Measurements from ENCODE around the gene PRKG1. TPM values are rescaled to one million over a fixed set of nuclear protein-coding genes. Genes with fewer than 3 reads are reported as not detected.
A peak's percentile ranks its signal among the peaks of the same experiment; 100 is the strongest.

Gene PRKG1
- polyA plus RNA-seq, 1 donor: 12.0 TPM

- no peaks in the 10 kb centered on the region for H3K9me3 ChIP-seq (ENCODE audit: control insufficient read depth, low read depth, low read length)
- no peak overlapping the region for H3K4me3 ChIP-seq (ENCODE audit: low read length)
- no peaks in the 10 kb centered on the region for H3K36me3 ChIP-seq (ENCODE audit: control insufficient read depth, insufficient read depth, low read length)
- no peak for DNase-seq
- WGBS (ENCODE audit: insufficient coverage, low lambda C conversion rate): 100% methylated on average over 1 of the region's 1 CpG
- H3K27ac ChIP-seq (ENCODE audit: low read length): no peak overlapping the region
- H3K4me1 ChIP-seq (ENCODE audit: control insufficient read depth, insufficient read depth, low read length): no peaks in the 10 kb centered on the region
- no peaks in the 10 kb centered on the region for H3K27me3 ChIP-seq (ENCODE audit: control insufficient read depth, insufficient read depth, low read length)
Observed at GRCh38 chr10:51421853-51422252, 347.6 kb downstream of the PRKG1 start.

- 20% methylated on average over 1 of the region's 6 CpGs for WGBS (ENCODE audit: insufficient coverage, low lambda C conversion rate)
- Histone ChIP-seq H3K9me3 (ENCODE audit: control insufficient read depth, low read depth, low read length) (no peaks in the 10 kb centered on the region), H3K4me3 (ENCODE audit: low read length) (no peak overlapping the region), H3K27ac (ENCODE audit: low read length) (no peak overlapping the region), H3K36me3 (ENCODE audit: control insufficient read depth, insufficient read depth, low read length) (no peaks in the 10 kb centered on the region), H3K4me1 (ENCODE audit: control insufficient read depth, insufficient read depth, low read length) (no peaks in the 10 kb centered on the region), H3K27me3 (ENCODE audit: control insufficient read depth, insufficient read depth, low read length) (no peaks in the 10 kb centered on the region)
- peak; percentile 42 to 53 for DNase-seq
Observed at GRCh38 chr10:51422311-51423120, 348.2 kb downstream of the PRKG1 start.

GRCh38 chr10:51423121-51423452 lies 348.8 kb downstream of the PRKG1 start:
- H3K36me3 ChIP-seq (ENCODE audit: control insufficient read depth, insufficient read depth, low read length): no peaks in the 10 kb centered on the region
- no peak overlapping the region for H3K4me3 ChIP-seq (ENCODE audit: low read length)
- WGBS (ENCODE audit: insufficient coverage, low lambda C conversion rate): 62% methylated on average over 3 of the region's 4 CpGs
- H3K27ac ChIP-seq (ENCODE audit: low read length): no peak overlapping the region
- no peaks in the 10 kb centered on the region for H3K27me3 ChIP-seq (ENCODE audit: control insufficient read depth, insufficient read depth, low read length)
- no peak for DNase-seq
- H3K9me3 ChIP-seq (ENCODE audit: control insufficient read depth, low read depth, low read length): no peaks in the 10 kb centered on the region
- H3K4me1 ChIP-seq (ENCODE audit: control insufficient read depth, insufficient read depth, low read length): no peaks in the 10 kb centered on the region

GRCh38 chr10:51425431-51425830 lies 351.1 kb downstream of the PRKG1 start:
- no peaks in the 10 kb centered on the region for H3K4me1 ChIP-seq (ENCODE audit: control insufficient read depth, insufficient read depth, low read length)
- no peaks in the 10 kb centered on the region for H3K36me3 ChIP-seq (ENCODE audit: control insufficient read depth, insufficient read depth, low read length)
- H3K9me3 ChIP-seq (ENCODE audit: control insufficient read depth, low read depth, low read length): no peaks in the 10 kb centered on the region
- H3K27ac ChIP-seq (ENCODE audit: low read length): no peak overlapping the region
- no peak overlapping the region for H3K4me3 ChIP-seq (ENCODE audit: low read length)
- H3K27me3 ChIP-seq (ENCODE audit: control insufficient read depth, insufficient read depth, low read length): no peaks in the 10 kb centered on the region
- DNase-seq: no peak
- WGBS (ENCODE audit: insufficient coverage, low lambda C conversion rate): no CpG with 5 or more reads among the region's 3 CpGs

- Histone ChIP-seq H3K4me3 (ENCODE audit: low read length) (no peak overlapping the region), H3K27ac (ENCODE audit: low read length) (no peak overlapping the region), H3K4me1 (ENCODE audit: control insufficient read depth, insufficient read depth, low read length) (no peaks in the 10 kb centered on the region), H3K27me3 (ENCODE audit: control insufficient read depth, insufficient read depth, low read length) (no peaks in the 10 kb centered on the region), H3K9me3 (ENCODE audit: control insufficient read depth, low read depth, low read length) (no peaks in the 10 kb centered on the region), H3K36me3 (ENCODE audit: control insufficient read depth, insufficient read depth, low read length) (no peaks in the 10 kb centered on the region)
- no peak for DNase-seq
- 100% methylated on average over 1 of the region's 2 CpGs for WGBS (ENCODE audit: insufficient coverage, low lambda C conversion rate)
Observed at GRCh38 chr10:51427758-51428157, 353.5 kb downstream of the PRKG1 start.

- no peaks in the 10 kb centered on the region for H3K36me3 ChIP-seq (ENCODE audit: control insufficient read depth, insufficient read depth, low read length)
- H3K27me3 ChIP-seq (ENCODE audit: control insufficient read depth, insufficient read depth, low read length): no peaks in the 10 kb centered on the region
- WGBS (ENCODE audit: insufficient coverage, low lambda C conversion rate): 100% methylated on average over 1 of the region's 1 CpG
- no peak overlapping the region for H3K27ac ChIP-seq (ENCODE audit: low read length)
- H3K9me3 ChIP-seq (ENCODE audit: control insufficient read depth, low read depth, low read length): no peaks in the 10 kb centered on the region
- no peaks in the 10 kb centered on the region for H3K4me1 ChIP-seq (ENCODE audit: control insufficient read depth, insufficient read depth, low read length)
- H3K4me3 ChIP-seq (ENCODE audit: low read length): no peak overlapping the region
- DNase-seq: no peak
Observed at GRCh38 chr10:51430506-51430905, 356.2 kb downstream of the PRKG1 start.

DNA sequence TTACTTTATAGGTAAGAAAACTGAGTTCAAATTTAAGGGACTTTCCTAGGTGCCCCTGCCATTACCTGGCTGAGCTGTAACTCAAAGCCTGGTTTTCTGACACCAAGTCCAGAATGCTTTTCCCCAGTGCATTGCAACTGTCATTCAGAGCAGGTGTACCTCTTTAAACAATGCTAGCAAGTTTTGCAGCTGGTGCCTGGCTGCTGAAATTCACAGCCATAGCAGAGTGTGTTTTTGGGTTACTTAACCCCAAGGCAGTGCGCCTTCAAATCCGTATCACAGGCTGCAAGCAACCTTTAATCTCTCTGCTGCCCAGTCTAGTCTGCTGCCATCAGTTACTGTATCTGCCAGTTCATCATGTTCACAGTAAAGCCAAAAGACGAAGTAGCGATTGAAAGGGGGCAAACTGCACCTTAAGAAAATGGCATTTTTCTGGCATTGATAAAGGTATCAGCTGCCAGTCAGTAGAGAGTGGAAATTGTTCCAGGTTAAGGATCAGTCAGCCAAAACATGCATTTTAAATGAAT lies 359.7 kb downstream of the PRKG1 start:
- no CpG with 5 or more reads among the region's 4 CpGs for WGBS (ENCODE audit: insufficient coverage, low lambda C conversion rate)
- no peaks in the 10 kb centered on the region for H3K9me3 ChIP-seq (ENCODE audit: control insufficient read depth, low read depth, low read length)
- H3K27ac ChIP-seq (ENCODE audit: low read length): no peak overlapping the region
- H3K4me3 ChIP-seq (ENCODE audit: low read length): no peak overlapping the region
- H3K36me3 ChIP-seq (ENCODE audit: control insufficient read depth, insufficient read depth, low read length): no peaks in the 10 kb centered on the region
- no peak for DNase-seq
- no peaks in the 10 kb centered on the region for H3K4me1 ChIP-seq (ENCODE audit: control insufficient read depth, insufficient read depth, low read length)
- H3K27me3 ChIP-seq (ENCODE audit: control insufficient read depth, insufficient read depth, low read length): no peaks in the 10 kb centered on the region

DNA sequence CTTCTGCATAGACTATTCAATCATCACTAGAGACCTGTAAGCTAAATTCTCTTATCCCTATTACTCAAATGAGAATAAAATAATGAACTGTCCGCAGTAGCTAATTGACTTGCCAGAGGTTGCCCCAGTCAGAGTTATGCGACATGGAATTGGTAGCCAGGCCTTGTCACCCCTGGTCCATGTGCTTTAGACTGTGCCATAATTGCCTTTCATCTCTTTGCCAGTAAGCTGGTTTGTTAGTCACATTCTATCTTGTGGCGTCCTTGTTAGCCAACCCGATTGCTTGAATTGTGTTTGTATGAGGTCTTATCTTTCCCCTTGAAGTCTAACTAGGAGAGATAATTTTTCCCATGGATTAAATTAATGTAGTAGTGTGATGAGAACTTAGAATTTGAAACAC lies 362.5 kb downstream of the PRKG1 start:
- no peaks in the 10 kb centered on the region for H3K36me3 ChIP-seq (ENCODE audit: control insufficient read depth, insufficient read depth, low read length)
- no peaks in the 10 kb centered on the region for H3K27me3 ChIP-seq (ENCODE audit: control insufficient read depth, insufficient read depth, low read length)
- no peak overlapping the region for H3K4me3 ChIP-seq (ENCODE audit: low read length)
- DNase-seq: no peak
- 80% methylated on average over 1 of the region's 4 CpGs for WGBS (ENCODE audit: insufficient coverage, low lambda C conversion rate)
- H3K4me1 ChIP-seq (ENCODE audit: control insufficient read depth, insufficient read depth, low read length): no peaks in the 10 kb centered on the region
- no peaks in the 10 kb centered on the region for H3K9me3 ChIP-seq (ENCODE audit: control insufficient read depth, low read depth, low read length)
- H3K27ac ChIP-seq (ENCODE audit: low read length): no peak overlapping the region

GRCh38 chr10:51439645-51440044 lies 365.4 kb downstream of the PRKG1 start:
- WGBS (ENCODE audit: insufficient coverage, low lambda C conversion rate): 83% methylated on average over 1 of the region's 1 CpG
- no peak for DNase-seq
- no peak overlapping the region for H3K4me3 ChIP-seq (ENCODE audit: low read length)
- H3K27me3 ChIP-seq (ENCODE audit: control insufficient read depth, insufficient read depth, low read length): no peaks in the 10 kb centered on the region
- no peaks in the 10 kb centered on the region for H3K9me3 ChIP-seq (ENCODE audit: control insufficient read depth, low read depth, low read length)
- H3K27ac ChIP-seq (ENCODE audit: low read length): no peak overlapping the region
- H3K36me3 ChIP-seq (ENCODE audit: control insufficient read depth, insufficient read depth, low read length): no peaks in the 10 kb centered on the region
- no peaks in the 10 kb centered on the region for H3K4me1 ChIP-seq (ENCODE audit: control insufficient read depth, insufficient read depth, low read length)

GRCh38 chr10:51445588-51445987 lies 371.3 kb downstream of the PRKG1 start:
- WGBS (ENCODE audit: insufficient coverage, low lambda C conversion rate): no CpG with 5 or more reads among the region's 3 CpGs
- DNase-seq: no peak
- no peak overlapping the region for H3K4me3 ChIP-seq (ENCODE audit: low read length)
- no peaks in the 10 kb centered on the region for H3K4me1 ChIP-seq (ENCODE audit: control insufficient read depth, insufficient read depth, low read length)
- no peaks in the 10 kb centered on the region for H3K9me3 ChIP-seq (ENCODE audit: control insufficient read depth, low read depth, low read length)
- H3K36me3 ChIP-seq (ENCODE audit: control insufficient read depth, insufficient read depth, low read length): no peaks in the 10 kb centered on the region
- H3K27me3 ChIP-seq (ENCODE audit: control insufficient read depth, insufficient read depth, low read length): no peaks in the 10 kb centered on the region
- no peak overlapping the region for H3K27ac ChIP-seq (ENCODE audit: low read length)

DNA sequence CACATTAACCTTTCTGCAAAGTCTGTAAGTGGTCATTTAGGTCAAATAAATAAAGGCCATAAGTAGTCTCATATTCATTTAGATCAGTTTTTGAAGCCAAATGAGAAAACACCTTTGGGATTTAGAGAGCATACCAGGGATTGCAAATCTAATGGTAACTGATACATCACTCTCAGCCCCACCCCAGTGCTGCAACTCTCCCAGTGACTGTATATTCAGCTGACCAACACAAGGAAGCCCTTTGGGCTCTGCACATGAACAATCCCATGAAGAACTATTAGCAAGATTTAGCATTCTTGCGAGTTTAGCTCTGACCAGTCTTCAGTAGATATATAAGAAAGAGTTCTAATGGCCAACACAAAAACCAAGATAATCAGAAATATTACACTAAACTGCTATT lies 372.8 kb downstream of the PRKG1 start:
- no peaks in the 10 kb centered on the region for H3K27me3 ChIP-seq (ENCODE audit: control insufficient read depth, insufficient read depth, low read length)

More for the DNA sequence above, 372.8 kb downstream of the PRKG1 start:
- H3K4me3 ChIP-seq (ENCODE audit: low read length): no peak overlapping the region
- no peaks in the 10 kb centered on the region for H3K9me3 ChIP-seq (ENCODE audit: control insufficient read depth, low read depth, low read length)
- H3K27ac ChIP-seq (ENCODE audit: low read length): no peak overlapping the region
- H3K4me1 ChIP-seq (ENCODE audit: control insufficient read depth, insufficient read depth, low read length): no peaks in the 10 kb centered on the region
- WGBS (ENCODE audit: insufficient coverage, low lambda C conversion rate): 78% methylated on average over 1 of the region's 1 CpG
- DNase-seq: no peak
- no peaks in the 10 kb centered on the region for H3K36me3 ChIP-seq (ENCODE audit: control insufficient read depth, insufficient read depth, low read length)

All from large intestine (tissue), 3 donors.